Epithelial cell of proximal tubule (primary cell): ENCODE measurements around the gene PROB1. TPM values are rescaled to one million over a fixed set of nuclear protein-coding genes. Genes with fewer than 3 reads are reported as not detected.
"Not testable (repeated sequence)": the region's sequence is repeated elsewhere in the genome, so short reads cannot be mapped to it uniquely, and the experiment has no call there.

Source experiments
- DNase-seq: peaks from one replicate; pipeline ENCODE4 v3.0.0-alpha.2; 2011; ENCODE audit warnings: low read depth
- H3K4me3 ChIP-seq: 2 replicates; pipeline ENCODE4 v1.5.1; 2011; ENCODE audit warnings: low read depth, mild to moderate bottlenecking, low read length
- CTCF ChIP-seq: conservative IDR thresholded peaks from 2 replicates; pipeline ENCODE4 v1.5.1; 2012; ENCODE audit warnings: low read depth, mild to moderate bottlenecking, low read length
- total RNA-seq: library from RNA; depleted of rRNA; stranded (reverse); fragments of >200 nt; gene quantifications from 2 replicates; pipeline ENCODE4 v1.2.3, GENCODE V29; 2015

Gene PROB1, protein sequence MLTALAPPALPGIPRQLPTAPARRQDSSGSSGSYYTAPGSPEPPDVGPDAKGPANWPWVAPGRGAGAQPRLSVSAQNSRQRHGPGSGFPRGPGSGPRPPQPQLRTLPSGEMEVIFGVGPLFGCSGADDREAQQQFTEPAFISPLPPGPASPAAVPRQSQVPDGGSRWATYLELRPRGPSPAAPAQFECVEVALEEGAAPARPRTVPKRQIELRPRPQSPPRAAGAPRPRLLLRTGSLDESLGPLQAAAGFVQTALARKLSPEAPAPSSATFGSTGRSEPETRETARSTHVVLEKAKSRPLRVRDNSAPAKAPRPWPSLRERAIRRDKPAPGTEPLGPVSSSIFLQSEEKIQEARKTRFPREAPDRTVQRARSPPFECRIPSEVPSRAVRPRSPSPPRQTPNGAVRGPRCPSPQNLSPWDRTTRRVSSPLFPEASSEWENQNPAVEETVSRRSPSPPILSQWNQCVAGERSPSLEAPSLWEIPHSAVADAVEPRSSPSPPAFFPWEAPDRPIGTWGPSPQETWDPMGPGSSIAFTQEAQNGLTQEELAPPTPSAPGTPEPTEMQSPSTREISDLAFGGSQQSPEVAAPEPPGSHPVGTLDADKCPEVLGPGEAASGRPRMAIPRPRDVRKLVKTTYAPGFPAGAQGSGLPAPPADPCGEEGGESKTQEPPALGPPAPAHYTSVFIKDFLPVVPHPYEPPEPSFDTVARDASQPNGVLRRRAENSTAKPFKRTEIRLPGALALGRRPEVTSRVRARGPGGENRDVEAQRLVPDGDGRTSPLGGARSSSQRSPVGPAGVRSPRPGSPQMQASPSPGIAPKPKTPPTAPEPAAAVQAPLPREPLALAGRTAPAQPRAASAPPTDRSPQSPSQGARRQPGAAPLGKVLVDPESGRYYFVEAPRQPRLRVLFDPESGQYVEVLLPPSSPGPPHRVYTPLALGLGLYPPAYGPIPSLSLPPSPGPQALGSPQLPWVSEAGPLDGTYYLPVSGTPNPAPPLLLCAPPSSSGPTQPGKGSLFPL
- total RNA-seq: 2.7 and 3.1 TPM in 2 replicates

- DNase-seq: no peak
- no peak for TF ChIP-seq CTCF
- H3K4me3 ChIP-seq: peak within 1 kb of the TSS; percentile 53
Measured at GRCh38 chr5:139394654-139395566, at the start of gene PROB1. Gene PROB1, minus strand, starts transcription at chr5:139395104. Its CDS starts 23 bp downstream, at chr5:139395081.

GRCh38 chr5:139443831-139444453 is 49.0 kb upstream of the PROB1 start:
- no peak for DNase-seq
- H3K4me3 ChIP-seq: no peak overlapping the region
- no peak for TF ChIP-seq CTCF

- not testable (repeated sequence) for DNase-seq, H3K4me3 ChIP-seq
Measured at GRCh38 chr5:139440416-139440815, 45.5 kb upstream of the PROB1 start.

DNA sequence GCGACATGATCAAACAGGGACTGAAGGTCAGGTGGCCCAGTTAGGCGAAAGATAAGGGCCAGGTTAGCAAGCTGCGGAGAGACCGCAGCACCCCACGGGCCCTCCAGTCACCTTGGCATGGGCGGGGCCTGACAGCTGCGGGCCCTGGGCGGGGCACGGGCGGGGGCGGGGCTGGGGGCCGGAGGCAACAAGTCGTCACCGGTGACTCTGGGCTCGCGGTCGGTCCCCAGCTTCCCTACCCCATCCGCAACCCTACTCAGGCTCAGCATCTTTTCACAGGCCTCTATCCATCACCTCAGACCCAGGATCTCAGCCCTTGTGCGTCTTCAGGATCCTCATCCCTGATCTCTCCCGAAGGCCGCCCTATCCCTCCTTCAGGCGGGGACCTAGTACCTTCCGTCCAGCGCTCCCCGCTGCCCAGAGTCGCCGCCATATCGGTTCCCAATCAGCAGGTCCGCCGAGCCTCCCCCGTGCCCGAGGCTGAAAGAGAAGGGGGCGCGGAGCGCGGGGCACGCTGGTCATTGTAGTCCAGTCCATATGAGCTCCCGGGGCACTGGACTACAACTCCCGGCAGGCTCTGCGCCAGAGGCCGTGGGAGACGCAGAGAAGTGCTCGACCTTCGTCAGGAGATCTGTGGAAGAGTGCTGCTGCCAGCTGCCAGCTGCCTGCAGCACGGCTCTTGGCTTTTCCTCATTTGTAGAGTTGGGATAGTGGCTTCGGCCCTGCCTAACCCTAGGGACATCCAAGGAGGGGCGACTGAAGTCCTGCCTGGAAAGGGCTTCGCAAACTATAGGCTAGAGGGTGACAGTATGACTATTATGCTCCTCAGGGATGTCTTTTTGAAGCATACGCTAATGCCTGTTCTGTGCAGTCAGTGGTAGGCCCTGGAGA is 44.4 kb upstream of the PROB1 start, which contains the start of gene DNAJC18:
Gene DNAJC18 (minus strand): TSS at position 513 of the 891 bp plus-strand sequence. CDS start 80 bp downstream, at position 433.
- peak; percentile 18 for DNase-seq
- peak within 1 kb of the TSS; percentile 98 for H3K4me3 ChIP-seq
- TF ChIP-seq CTCF: no peak

DNA sequence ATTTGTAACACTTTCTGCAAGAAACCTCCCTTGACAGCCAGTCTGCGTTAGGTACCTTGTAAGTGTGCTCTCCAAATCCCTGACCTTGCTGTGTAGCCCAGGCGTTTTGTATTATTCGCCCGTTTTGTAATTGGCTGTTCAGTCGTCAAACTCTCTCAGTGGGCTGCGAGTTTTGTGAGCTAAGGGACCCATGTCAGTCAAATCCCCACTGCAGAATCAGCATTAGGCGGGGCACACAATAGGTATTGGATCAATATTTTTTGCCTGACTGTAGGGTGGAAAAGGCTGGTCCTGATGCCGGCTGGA is 43.8 kb upstream of the PROB1 start:
- no peak for DNase-seq
- no peak for TF ChIP-seq CTCF
- peak overlapping the region; percentile 98 for H3K4me3 ChIP-seq

GRCh38 chr5:139435676-139436075 is 40.8 kb upstream of the PROB1 start:
- DNase-seq: no peak
- no peak for TF ChIP-seq CTCF
- no peak overlapping the region for H3K4me3 ChIP-seq
